ENCODE data around the gene RXRG. TPM values are rescaled to one million over a fixed set of nuclear protein-coding genes. Genes with fewer than 3 reads are reported as not detected.

Gene RXRG
- total and polyA plus RNA-seq, 2 of the 8 experiments (the other 6 are each of a cell fraction or from before 2014, with no cell fraction given) = not detected

- no peak overlapping the region for H4K91ac ChIP-seq (replicated peaks; ENCODE audit: insufficient read length, low read length)
- H3K18ac ChIP-seq (ENCODE audit: extremely low read depth, low read length) = no peak overlapping the region
- no peak overlapping the region for H4K8ac ChIP-seq (ENCODE audit: extremely low read depth, insufficient read depth, low read length)
- H3K4ac ChIP-seq (replicated peaks; ENCODE audit: insufficient read length, low read depth, low read length) = no peak overlapping the region
- CTCF ChIA-PET (ENCODE audit: partially characterized antibody) = interaction anchor here (1.4 to 2.9 kb wide), 3 partner anchors 10 to 171 kb away, joined by 4 to 16 read pairs (median 6); no protein-coding TSS in a partner anchor
- FAIRE-seq (no peak), DNase-seq (ENCODE audit: low read depth in 1 of 2, low spot score in 2 of 2) (no peak)
- H3K4me3 ChIP-seq (ENCODE audit: extremely low read depth in 1 of 4, insufficient read depth in 2 of 4, low read depth in 3 of 4, low read length in 4 of 4) = no peak overlapping the region
- H2BK120ac ChIP-seq (replicated peaks; ENCODE audit: low read depth, low read length) = no peak overlapping the region
- H3K27ac ChIP-seq (ENCODE audit: low read depth, low read length) = no peak overlapping the region
- H3K36me3 ChIP-seq (ENCODE audit: control insufficient read depth in 2 of 4, insufficient read depth in 4 of 4, low read length in 3 of 4) = no peaks in the 10 kb centered on the region
- no peak overlapping the region for H2BK20ac ChIP-seq (ENCODE audit: low read length)
- H2AFZ ChIP-seq (ENCODE audit: low read length) = no peak overlapping the region
- H4K5ac ChIP-seq (ENCODE audit: insufficient read length, low read depth, low read length) = no peak overlapping the region
- no peaks in the 10 kb centered on the region for H3K23me2 ChIP-seq (ENCODE audit: low read depth, low read length)
- TF ChIP-seq, protein P1, sequence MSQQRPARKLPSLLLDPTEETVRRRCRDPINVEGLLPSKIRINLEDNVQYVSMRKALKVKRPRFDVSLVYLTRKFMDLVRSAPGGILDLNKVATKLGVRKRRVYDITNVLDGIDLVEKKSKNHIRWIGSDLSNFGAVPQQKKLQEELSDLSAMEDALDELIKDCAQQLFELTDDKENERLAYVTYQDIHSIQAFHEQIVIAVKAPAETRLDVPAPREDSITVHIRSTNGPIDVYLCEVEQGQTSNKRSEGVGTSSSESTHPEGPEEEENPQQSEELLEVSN (IDR thresholded peaks at IDR 0.05) = no peak
- no peak for TF ChIP-seq TBP (IDR thresholded peaks at IDR 0.05; ENCODE audit: low read depth, low read length)
- TF ChIP-seq PHF8 (conservative IDR thresholded peaks at IDR 0.05; ENCODE audit: low read depth, low read length) = no peak
- no peak for TF ChIP-seq CBX8 (IDR thresholded peaks at IDR 0.05; ENCODE audit: borderline replicate concordance, low read depth, low read length)
- no peak for TF ChIP-seq MAFK (IDR thresholded peaks at IDR 0.05; ENCODE audit: low read depth, low read length)
- H4K20me1 ChIP-seq (replicated peaks in 1 of 2; ENCODE audit: control insufficient read depth in 1 of 2, insufficient read depth in 2 of 2, low read length in 2 of 2) = no peaks in the 10 kb centered on the region
- no peak overlapping the region for H3K9ac ChIP-seq (replicated peaks in 1 of 4; ENCODE audit: extremely low read depth in 1 of 4, low read depth in 3 of 4, low read length in 3 of 4)
- no peak overlapping the region for H3K56ac ChIP-seq (replicated peaks; ENCODE audit: insufficient read length, low read depth, low read length)
- no peak overlapping the region for H3K14ac ChIP-seq (ENCODE audit: insufficient read length)
- H2BK15ac ChIP-seq (ENCODE audit: low read length) = no peak overlapping the region
- H3K79me2 ChIP-seq (ENCODE audit: control insufficient read depth in 1 of 2, insufficient read depth in 2 of 2, low read length in 2 of 2) = no peaks in the 10 kb centered on the region
- H3K4me2 ChIP-seq (ENCODE audit: insufficient read depth in 1 of 2, low read depth in 2 of 2, low read length in 2 of 2) = no peak overlapping the region
- no peak overlapping the region for H3K23ac ChIP-seq (ENCODE audit: insufficient read length)
- H3K9me3 ChIP-seq (ENCODE audit: insufficient read depth in 2 of 2, low read depth in 1 of 2, low read length in 1 of 2) = no peaks in the 10 kb centered on the region
- H3K4me1 ChIP-seq (replicated peaks in 1 of 4; ENCODE audit: control insufficient read depth in 3 of 4, insufficient read depth in 4 of 4, low read length in 3 of 4) = no peaks in the 10 kb centered on the region
- H2AK5ac ChIP-seq (ENCODE audit: low read depth, low read length) = no peak overlapping the region
- POLR2A ChIA-PET (ENCODE audit: partially characterized antibody) = no interaction called here
- WGBS, 2 experiments (ENCODE audit: extremely low coverage in 1 of 2, insufficient coverage in 1 of 2, insufficient read length in 1 of 2, insufficient replicate concordance in 2 of 2, low coverage in 1 of 2, low lambda C conversion rate in 2 of 2, missing lambda C conversion rate in 1 of 2) = 90% methylated on average over 2 of the region's 2 CpGs; no CpG with 5 or more reads in 1 of the 2 experiments
- no peaks in the 10 kb centered on the region; a peak in 1 of 7 replicates for H3K27me3 ChIP-seq (replicated peaks in 1 of 4; ENCODE audit: control insufficient read depth in 3 of 4, extremely low read depth in 1 of 4, insufficient read depth in 3 of 4, low read length in 3 of 4)
- H3K79me1 ChIP-seq (ENCODE audit: low read depth, low read length) = no peaks in the 10 kb centered on the region
- no peak overlapping the region for H2BK5ac ChIP-seq (ENCODE audit: low read depth, low read length)
- no peak overlapping the region for H2BK12ac ChIP-seq (ENCODE audit: low read depth, low read length)
Observed at GRCh38 chr1:165420655-165421054, 24.3 kb downstream of the RXRG start.
